Hepatocyte (in vitro differentiated cells): ENCODE data around the gene KCNQ2.

Experiments
- EZH2 ChIP-seq: fragments of 200-600 bp; sonication (generic); IDR thresholded peaks from 2 replicates; pipeline ENCODE4 v1.6.1; 2016; ENCODE audit warnings: antibody characterized with exemption, mild to moderate bottlenecking, borderline replicate concordance
- EZH2phosphoT487 ChIP-seq: fragments of 200-600 bp; sonication (generic); IDR thresholded peaks from one replicate; pipeline ENCODE4 v1.6.1; 2018; ENCODE audit warnings: antibody characterized with exemption, mild to moderate bottlenecking, low read depth, moderate library complexity; ENCODE audit not compliant: unreplicated experiment, severe bottlenecking

DNA sequence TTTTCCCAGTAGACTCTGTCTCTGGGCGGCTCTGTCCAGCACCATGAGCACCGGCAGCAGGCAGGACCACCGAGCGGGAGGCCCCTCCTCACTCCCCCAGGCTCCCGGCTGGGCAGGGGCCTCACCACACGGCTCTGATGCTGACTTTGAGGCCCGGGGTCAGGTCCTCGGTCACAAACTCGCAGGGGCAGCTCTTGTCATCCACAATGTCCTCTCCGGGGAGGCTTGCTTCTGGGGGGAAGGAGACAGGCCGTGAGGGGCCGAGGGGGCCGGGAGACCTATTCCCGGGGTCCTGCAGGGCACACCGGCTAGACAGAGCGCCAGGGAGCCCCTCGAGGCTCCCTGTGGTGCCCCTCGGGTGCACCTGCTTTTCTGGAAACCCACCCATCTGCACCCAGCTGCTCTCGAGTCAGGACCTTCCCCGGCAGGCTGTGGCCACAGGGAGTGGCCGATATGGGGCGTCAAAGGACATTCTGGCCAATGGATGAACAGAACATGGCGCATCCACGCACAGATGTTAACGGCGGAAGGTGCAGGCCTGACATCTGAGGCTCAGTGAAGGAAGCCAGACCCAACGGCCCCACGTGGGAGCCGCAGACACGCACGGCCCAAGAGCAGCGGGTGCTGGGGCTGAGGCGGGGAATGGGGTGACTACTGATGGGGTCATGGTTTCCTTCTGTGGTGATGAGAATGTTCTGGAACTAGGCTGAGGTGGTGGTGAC, 58.3 kb downstream of the KCNQ2 start:
- no peak for TF ChIP-seq EZH2phosphoT487
- no peak for TF ChIP-seq EZH2
